ENCODE data around the gene DGKQ.

GRCh38 chr4:948936-949300 is 24.5 kb downstream of the DGKQ start:
- TF ChIP-seq, protein P1, sequence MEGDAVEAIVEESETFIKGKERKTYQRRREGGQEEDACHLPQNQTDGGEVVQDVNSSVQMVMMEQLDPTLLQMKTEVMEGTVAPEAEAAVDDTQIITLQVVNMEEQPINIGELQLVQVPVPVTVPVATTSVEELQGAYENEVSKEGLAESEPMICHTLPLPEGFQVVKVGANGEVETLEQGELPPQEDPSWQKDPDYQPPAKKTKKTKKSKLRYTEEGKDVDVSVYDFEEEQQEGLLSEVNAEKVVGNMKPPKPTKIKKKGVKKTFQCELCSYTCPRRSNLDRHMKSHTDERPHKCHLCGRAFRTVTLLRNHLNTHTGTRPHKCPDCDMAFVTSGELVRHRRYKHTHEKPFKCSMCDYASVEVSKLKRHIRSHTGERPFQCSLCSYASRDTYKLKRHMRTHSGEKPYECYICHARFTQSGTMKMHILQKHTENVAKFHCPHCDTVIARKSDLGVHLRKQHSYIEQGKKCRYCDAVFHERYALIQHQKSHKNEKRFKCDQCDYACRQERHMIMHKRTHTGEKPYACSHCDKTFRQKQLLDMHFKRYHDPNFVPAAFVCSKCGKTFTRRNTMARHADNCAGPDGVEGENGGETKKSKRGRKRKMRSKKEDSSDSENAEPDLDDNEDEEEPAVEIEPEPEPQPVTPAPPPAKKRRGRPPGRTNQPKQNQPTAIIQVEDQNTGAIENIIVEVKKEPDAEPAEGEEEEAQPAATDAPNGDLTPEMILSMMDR (IDR thresholded peaks at IDR 0.05; ENCODE audit: insufficient read depth, low read length, poor library complexity, severe bottlenecking): no peak
- no peak for TF ChIP-seq EZH2phosphoT487 (conservative IDR thresholded peaks at IDR 0.05; ENCODE audit: low read length)

Measured in SU-DHL-6 (cell line).